Measurements from ENCODE around the gene GAMT.

DNA sequence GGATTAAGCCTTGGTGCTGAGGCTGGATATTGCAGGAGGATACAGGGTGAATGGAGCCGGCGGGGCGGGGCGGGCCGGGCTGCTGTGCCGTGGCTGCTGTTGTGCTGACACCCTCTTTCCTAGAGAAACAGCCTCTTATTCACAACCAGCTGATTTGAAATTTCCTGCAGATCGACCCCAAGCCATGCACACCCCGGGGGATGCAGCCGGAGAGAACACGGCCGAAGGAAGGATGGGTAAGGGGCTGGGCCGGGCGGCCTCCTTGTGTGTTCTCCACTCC, 17.1 kb upstream of the GAMT start:
- TF ChIP-seq, protein P1, sequence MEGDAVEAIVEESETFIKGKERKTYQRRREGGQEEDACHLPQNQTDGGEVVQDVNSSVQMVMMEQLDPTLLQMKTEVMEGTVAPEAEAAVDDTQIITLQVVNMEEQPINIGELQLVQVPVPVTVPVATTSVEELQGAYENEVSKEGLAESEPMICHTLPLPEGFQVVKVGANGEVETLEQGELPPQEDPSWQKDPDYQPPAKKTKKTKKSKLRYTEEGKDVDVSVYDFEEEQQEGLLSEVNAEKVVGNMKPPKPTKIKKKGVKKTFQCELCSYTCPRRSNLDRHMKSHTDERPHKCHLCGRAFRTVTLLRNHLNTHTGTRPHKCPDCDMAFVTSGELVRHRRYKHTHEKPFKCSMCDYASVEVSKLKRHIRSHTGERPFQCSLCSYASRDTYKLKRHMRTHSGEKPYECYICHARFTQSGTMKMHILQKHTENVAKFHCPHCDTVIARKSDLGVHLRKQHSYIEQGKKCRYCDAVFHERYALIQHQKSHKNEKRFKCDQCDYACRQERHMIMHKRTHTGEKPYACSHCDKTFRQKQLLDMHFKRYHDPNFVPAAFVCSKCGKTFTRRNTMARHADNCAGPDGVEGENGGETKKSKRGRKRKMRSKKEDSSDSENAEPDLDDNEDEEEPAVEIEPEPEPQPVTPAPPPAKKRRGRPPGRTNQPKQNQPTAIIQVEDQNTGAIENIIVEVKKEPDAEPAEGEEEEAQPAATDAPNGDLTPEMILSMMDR (IDR thresholded peaks at IDR 0.05) = no peak
- no peak for TF ChIP-seq NFYB (CRISPR knock-in tag; conservative IDR thresholded peaks at IDR 0.05; ENCODE audit: low read depth)
- TF ChIP-seq, protein P2, sequence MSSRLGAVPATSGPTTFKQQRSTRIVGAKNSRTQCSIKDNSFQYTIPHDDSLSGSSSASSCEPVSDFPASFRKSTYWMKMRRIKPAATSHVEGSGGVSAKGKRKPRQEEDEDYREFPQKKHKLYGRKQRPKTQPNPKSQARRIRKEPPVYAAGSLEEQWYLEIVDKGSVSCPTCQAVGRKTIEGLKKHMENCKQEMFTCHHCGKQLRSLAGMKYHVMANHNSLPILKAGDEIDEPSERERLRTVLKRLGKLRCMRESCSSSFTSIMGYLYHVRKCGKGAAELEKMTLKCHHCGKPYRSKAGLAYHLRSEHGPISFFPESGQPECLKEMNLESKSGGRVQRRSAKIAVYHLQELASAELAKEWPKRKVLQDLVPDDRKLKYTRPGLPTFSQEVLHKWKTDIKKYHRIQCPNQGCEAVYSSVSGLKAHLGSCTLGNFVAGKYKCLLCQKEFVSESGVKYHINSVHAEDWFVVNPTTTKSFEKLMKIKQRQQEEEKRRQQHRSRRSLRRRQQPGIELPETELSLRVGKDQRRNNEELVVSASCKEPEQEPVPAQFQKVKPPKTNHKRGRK (CRISPR knock-in tag; IDR thresholded peaks at IDR 0.05; ENCODE audit: borderline replicate concordance) = no peak
- TF ChIP-seq SMAD3 (CRISPR knock-in tag; IDR thresholded peaks at IDR 0.05; ENCODE audit: borderline replicate concordance) = no peak
- TF ChIP-seq, protein P3, sequence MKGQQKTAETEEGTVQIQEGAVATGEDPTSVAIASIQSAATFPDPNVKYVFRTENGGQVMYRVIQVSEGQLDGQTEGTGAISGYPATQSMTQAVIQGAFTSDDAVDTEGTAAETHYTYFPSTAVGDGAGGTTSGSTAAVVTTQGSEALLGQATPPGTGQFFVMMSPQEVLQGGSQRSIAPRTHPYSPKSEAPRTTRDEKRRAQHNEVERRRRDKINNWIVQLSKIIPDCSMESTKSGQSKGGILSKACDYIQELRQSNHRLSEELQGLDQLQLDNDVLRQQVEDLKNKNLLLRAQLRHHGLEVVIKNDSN (CRISPR knock-in tag; IDR thresholded peaks at IDR 0.05) = no peak
- TF ChIP-seq NR2C2 (CRISPR knock-in tag; IDR thresholded peaks at IDR 0.05) = no peak
- no peak for TF ChIP-seq TP53 (CRISPR knock-in tag; IDR thresholded peaks at IDR 0.05)
- no peak for TF ChIP-seq TCF7 (CRISPR knock-in tag; IDR thresholded peaks at IDR 0.05; ENCODE audit: low read depth)
- no peak for TF ChIP-seq KAT7 (CRISPR knock-in tag; IDR thresholded peaks at IDR 0.05; ENCODE audit: borderline replicate concordance)
- TF ChIP-seq ZNF281 (CRISPR knock-in tag; IDR thresholded peaks at IDR 0.05) = no peak
- TF ChIP-seq ZNF121 (CRISPR knock-in tag; IDR thresholded peaks at IDR 0.05) = no peak
- no peak for TF ChIP-seq ZNF423 (CRISPR knock-in tag; IDR thresholded peaks at IDR 0.05)
- no peak for TF ChIP-seq MXD4 (CRISPR knock-in tag; IDR thresholded peaks at IDR 0.05; ENCODE audit: borderline replicate concordance)
- TF ChIP-seq, protein P4, sequence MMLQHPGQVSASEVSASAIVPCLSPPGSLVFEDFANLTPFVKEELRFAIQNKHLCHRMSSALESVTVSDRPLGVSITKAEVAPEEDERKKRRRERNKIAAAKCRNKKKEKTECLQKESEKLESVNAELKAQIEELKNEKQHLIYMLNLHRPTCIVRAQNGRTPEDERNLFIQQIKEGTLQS (CRISPR knock-in tag; conservative IDR thresholded peaks at IDR 0.05) = no peak
